GM12873 (cell line): ENCODE results near the gene GALNT16.

Experiments
- TF ChIP-seq, protein P1 (sequence below): IDR thresholded peaks from 2 replicates; pipeline ENCODE4 v1.5.1; 2012; ENCODE audit warnings: low read depth, mild to moderate bottlenecking, moderate library complexity, low read length, control low read depth; ENCODE audit not compliant: insufficient read depth; ENCODE audit errors: missing control alignments

Gene GALNT16

DNA sequence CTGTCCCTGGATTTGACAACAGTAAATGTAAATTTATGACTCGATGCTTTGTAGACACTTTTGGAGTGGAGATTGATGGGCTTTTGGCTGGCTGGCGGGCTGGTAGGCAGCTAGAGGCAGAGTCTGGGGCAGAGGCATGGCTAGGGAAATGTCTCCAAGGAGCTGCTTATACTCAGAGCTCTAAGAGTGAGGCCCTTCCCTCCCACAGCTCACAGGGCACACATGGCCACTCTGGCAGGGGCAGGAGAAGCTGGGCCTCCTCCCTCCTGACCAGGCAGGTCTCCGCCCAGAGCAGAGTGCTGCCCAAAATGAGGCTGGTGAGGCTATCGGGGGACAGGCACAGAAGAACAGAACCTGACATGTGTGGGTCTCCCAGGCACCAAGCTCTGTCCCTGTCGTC is 67.5 kb downstream of the GALNT16 start:
- TF ChIP-seq, protein P1, sequence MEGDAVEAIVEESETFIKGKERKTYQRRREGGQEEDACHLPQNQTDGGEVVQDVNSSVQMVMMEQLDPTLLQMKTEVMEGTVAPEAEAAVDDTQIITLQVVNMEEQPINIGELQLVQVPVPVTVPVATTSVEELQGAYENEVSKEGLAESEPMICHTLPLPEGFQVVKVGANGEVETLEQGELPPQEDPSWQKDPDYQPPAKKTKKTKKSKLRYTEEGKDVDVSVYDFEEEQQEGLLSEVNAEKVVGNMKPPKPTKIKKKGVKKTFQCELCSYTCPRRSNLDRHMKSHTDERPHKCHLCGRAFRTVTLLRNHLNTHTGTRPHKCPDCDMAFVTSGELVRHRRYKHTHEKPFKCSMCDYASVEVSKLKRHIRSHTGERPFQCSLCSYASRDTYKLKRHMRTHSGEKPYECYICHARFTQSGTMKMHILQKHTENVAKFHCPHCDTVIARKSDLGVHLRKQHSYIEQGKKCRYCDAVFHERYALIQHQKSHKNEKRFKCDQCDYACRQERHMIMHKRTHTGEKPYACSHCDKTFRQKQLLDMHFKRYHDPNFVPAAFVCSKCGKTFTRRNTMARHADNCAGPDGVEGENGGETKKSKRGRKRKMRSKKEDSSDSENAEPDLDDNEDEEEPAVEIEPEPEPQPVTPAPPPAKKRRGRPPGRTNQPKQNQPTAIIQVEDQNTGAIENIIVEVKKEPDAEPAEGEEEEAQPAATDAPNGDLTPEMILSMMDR, result no peak

DNA sequence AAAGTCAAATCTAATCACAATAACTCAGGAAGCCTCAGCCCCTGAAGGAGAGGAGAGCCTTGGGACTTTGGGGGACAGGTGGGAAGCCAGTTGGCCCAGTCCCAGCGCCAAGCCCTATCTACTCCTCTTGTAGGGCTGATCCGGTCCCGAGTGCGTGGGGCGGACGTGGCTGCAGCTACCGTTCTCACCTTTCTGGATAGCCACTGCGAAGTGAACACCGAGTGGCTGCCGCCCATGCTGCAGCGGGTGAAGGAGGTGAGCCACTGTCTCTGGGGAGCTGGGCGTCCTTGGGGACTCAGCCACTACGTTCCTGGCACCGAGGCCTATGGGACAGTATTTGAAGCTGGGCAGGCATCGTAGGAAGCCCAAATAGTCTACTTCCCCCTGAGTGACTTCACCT is 68.4 kb downstream of the GALNT16 start:
- TF ChIP-seq, protein P1, result no peak

DNA sequence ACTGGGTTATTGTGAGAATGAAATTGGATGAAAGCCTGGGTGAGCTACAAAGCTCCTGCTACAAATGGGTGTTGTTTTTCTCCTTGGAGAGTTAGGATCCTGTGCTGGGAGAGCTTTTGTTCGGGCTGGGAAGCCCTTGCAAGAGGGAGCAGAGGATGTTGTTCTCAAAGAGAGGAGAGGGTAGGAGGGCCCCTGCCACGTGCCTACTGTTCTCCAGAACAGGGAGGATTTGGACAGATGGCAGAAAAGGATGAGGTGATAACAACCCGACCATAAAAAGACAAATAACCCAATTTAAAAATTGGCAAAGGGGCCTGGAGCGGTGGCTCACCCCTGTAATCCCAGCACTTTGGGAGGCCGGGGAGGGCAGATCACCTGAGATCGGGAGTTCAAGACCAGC is 68.8 kb downstream of the GALNT16 start:
- TF ChIP-seq, protein P1, result no peak

DNA sequence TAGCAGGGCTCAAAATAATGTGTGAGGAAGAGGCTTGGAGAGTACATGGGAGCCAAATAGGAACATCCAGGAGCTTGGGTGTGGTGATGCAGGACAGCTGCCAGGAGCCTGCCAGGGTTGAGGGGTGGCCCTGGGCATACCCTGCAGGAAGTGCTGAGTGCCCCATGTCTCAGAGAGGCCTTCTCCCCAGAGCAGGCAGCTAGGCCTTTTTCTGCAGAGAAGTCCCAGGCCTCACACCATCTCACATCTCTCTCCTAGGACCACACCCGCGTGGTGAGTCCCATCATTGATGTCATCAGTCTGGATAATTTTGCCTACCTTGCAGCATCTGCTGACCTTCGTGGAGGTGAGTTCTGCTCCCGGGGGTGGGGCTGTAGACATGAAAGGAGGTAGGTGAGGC is 71.2 kb downstream of the GALNT16 start:
- TF ChIP-seq, protein P1, result no peak

DNA sequence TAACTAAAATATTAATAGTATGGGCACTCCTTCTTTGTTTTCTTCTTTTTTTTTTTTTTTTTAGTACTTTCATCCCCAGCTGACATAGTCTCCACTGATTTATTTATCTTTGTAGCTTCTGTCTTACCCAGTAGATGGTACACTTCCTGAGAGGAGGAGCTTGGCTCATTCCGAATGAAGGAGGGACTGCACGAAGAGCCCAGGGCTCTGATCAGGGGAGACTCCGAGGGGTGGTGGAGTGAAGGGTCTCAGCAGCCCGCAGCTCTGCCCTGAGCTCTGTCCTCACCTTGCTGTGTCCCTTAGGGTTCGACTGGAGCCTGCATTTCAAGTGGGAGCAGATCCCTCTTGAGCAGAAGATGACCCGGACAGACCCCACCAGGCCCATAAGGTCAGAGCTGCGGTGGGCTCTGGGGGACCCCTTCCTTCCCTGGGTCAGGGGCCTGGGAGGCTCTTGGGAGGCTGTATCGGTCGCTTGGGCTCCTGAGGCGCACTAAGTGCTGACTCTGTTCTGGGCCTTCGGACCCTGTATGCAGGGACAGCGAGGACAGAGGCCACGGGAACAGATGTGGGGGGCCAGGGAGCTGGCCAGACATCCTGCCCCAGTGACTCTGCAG is 72.9 kb downstream of the GALNT16 start:
- TF ChIP-seq, protein P1, result no peak

DNA sequence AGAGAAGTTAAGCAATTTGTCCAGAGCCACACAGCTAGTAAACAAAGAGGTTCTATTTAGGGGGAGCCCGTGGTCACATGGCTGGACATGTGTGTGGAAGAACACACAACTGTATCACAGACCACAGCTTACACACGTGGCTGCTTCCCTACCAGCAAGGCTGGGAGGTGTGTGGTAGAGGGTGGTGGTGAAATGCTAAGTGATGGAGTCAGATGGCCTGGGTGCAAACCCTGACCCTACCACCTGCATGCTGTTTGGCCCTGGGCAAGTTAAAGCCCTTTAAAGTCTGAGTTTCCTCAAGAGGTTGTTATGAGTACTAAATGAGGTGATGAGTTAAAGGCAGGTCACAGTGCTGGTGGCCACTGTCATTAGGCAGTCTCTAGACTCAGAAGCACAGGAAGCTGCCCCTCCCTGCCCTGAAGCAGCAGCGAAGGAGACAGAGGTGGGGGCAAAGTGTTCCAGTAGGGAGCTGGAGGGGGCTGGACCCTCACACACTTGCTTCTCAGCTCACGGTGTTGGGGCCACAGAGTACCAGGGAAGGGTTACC is 73.9 kb downstream of the GALNT16 start:
- TF ChIP-seq, protein P1, result no peak

DNA sequence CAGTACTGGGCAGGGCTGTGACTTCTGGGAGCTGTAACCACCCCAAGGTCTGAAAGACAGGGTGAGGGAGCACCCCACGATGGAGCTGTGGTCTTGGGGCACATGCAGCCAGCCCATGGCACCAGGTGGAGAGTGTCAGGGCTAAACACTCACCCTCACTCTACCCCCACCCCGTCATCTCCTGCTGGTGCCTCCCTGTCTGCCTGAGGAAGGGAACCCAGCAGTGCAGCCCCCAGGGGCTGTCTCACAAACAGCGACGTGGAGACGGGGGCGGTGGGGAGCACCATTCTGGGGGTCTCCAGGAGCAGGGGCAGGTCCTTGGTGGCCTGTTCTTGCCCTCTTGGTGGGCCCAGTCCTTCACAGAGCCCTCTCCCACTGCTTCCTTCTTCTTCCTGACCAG is 74.6 kb downstream of the GALNT16 start:
- TF ChIP-seq, protein P1, result no peak
